Astrocyte (in vitro differentiated cells and primary cell): Measurements from ENCODE around the gene APOBEC3A.

Source experiments
- EZH2 ChIP-seq: IDR thresholded peaks from 2 replicates; pipeline ENCODE4 v1.6.1; 2012; ENCODE audit warnings: mild to moderate bottlenecking, low read length, inconsistent platforms; ENCODE audit not compliant: insufficient read depth
- TF ChIP-seq, protein P1 (sequence below): IDR thresholded peaks from 2 replicates; pipeline ENCODE4 v1.5.1; 2011; ENCODE audit warnings: low read depth, mild to moderate bottlenecking, inconsistent platforms, low read length, moderate library complexity; ENCODE audit not compliant: insufficient read depth

DNA sequence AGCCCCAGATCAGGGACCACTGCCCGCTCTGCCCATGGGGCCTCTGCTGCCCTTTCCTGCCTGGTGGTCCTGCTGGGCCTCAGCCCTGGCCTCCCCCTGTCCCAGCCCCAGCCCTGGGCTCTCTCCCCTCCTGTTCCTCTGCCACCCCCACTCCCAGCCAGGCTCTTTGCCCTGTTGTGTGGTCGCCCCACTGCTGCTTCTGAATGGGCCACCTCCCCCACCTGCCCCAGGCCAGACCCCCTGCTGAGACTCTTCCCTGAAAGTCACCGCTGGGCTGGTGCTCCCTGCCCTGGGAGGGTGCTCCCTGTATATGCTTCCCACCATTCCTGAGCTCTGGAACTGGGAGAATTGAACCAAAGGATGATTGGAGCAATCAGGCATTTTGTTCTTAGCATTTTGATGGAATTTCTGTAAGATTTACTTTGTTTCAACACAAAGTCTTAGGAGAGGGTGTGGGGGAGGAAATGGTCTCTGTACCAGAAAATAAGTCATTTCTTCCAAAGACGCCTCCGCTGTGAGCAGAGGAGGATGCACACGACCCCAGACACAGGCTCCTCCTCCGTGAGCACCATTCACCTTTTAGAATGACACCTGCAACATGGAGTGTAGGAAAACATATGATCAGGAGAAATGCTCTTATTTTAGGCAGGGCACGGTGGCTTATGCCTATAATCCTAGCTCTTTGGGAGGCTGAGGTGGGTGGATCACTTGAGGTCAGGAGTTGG lies 29.9 kb downstream of the APOBEC3A start:
- TF ChIP-seq EZH2 = no peak
- TF ChIP-seq, protein P1, sequence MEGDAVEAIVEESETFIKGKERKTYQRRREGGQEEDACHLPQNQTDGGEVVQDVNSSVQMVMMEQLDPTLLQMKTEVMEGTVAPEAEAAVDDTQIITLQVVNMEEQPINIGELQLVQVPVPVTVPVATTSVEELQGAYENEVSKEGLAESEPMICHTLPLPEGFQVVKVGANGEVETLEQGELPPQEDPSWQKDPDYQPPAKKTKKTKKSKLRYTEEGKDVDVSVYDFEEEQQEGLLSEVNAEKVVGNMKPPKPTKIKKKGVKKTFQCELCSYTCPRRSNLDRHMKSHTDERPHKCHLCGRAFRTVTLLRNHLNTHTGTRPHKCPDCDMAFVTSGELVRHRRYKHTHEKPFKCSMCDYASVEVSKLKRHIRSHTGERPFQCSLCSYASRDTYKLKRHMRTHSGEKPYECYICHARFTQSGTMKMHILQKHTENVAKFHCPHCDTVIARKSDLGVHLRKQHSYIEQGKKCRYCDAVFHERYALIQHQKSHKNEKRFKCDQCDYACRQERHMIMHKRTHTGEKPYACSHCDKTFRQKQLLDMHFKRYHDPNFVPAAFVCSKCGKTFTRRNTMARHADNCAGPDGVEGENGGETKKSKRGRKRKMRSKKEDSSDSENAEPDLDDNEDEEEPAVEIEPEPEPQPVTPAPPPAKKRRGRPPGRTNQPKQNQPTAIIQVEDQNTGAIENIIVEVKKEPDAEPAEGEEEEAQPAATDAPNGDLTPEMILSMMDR = no peak
